NCI-H1694 (cell line): Measurements from ENCODE around the gene ACOT7.
"Not testable (repeated sequence)": the region's sequence is repeated elsewhere in the genome, so short reads cannot be mapped to it uniquely, and the experiment has no call there.

Experiments used
- DNase-seq: peaks from one replicate; lab custom pipeline; 2025; lab: John Stamatoyannopoulos, UW

ACOT7 gene

GRCh38 chr1:6396998-6397397 is 3.4 kb upstream of the ACOT7 start:
- no peak for DNase-seq

GRCh38 chr1:6395781-6396244 is 2.2 kb upstream of the ACOT7 start:
- not testable (repeated sequence) for DNase-seq

GRCh38 chr1:6395130-6395529 is 1.6 kb upstream of the ACOT7 start:
- DNase-seq: not testable (repeated sequence)

- no peak for DNase-seq
Observed at GRCh38 chr1:6392809-6393399, 663 bp downstream of the ACOT7 start.

- DNase-seq: no peak
Observed at GRCh38 chr1:6391951-6392808, 1.4 kb downstream of the ACOT7 start.

- DNase-seq: no peak
Observed at GRCh38 chr1:6389971-6390370, 3.6 kb downstream of the ACOT7 start.

GRCh38 chr1:6386371-6386949 is 7.1 kb downstream of the ACOT7 start:
- no peak for DNase-seq

- DNase-seq: no peak
Observed at GRCh38 chr1:6385488-6386191, 7.9 kb downstream of the ACOT7 start.

- DNase-seq: peak; percentile 74
Observed at GRCh38 chr1:6384962-6385361, 8.6 kb downstream of the ACOT7 start.

GRCh38 chr1:6384135-6384534 is 9.4 kb downstream of the ACOT7 start:
- no peak for DNase-seq

GRCh38 chr1:6380037-6380436 is 13.5 kb downstream of the ACOT7 start:
- no peak for DNase-seq

GRCh38 chr1:6378096-6378746 is 15.3 kb downstream of the ACOT7 start:
- DNase-seq: peak; percentile 22

GRCh38 chr1:6373961-6374720 is 19.4 kb downstream of the ACOT7 start:
- DNase-seq: no peak

GRCh38 chr1:6372236-6372635 is 21.3 kb downstream of the ACOT7 start:
- not testable (repeated sequence) for DNase-seq

- no peak for DNase-seq
Observed at GRCh38 chr1:6370006-6370405, 23.6 kb downstream of the ACOT7 start.

GRCh38 chr1:6367381-6368012 is 26.1 kb downstream of the ACOT7 start:
- no peak for DNase-seq

GRCh38 chr1:6365047-6365446 is 28.5 kb downstream of the ACOT7 start:
- DNase-seq: no peak

GRCh38 chr1:6363085-6363884 is 30.3 kb downstream of the ACOT7 start:
- DNase-seq: not testable (repeated sequence)

GRCh38 chr1:6361124-6361775 is 32.3 kb downstream of the ACOT7 start:
- no peak for DNase-seq
